ENCODE results near the gene PYGB.

DNA sequence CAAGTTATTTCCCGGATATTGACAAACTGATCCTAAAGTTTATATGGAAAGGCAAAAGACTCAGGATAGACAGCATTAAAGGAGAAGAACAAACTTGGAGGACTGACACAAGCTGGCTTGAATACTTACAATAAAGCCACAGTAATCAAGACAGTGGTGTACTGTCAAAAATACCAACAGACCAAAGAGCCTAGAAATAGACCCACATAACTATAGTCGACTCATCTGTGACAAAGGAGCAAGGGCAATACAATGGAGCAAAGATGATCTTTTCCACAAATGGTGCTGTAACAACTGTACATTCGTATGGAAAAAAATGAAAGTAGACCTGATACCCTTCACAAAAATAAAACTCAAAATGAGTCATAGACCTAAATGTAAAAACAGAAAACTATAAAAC lies 96.7 kb downstream of the PYGB start:
- TF ChIP-seq, protein P1, sequence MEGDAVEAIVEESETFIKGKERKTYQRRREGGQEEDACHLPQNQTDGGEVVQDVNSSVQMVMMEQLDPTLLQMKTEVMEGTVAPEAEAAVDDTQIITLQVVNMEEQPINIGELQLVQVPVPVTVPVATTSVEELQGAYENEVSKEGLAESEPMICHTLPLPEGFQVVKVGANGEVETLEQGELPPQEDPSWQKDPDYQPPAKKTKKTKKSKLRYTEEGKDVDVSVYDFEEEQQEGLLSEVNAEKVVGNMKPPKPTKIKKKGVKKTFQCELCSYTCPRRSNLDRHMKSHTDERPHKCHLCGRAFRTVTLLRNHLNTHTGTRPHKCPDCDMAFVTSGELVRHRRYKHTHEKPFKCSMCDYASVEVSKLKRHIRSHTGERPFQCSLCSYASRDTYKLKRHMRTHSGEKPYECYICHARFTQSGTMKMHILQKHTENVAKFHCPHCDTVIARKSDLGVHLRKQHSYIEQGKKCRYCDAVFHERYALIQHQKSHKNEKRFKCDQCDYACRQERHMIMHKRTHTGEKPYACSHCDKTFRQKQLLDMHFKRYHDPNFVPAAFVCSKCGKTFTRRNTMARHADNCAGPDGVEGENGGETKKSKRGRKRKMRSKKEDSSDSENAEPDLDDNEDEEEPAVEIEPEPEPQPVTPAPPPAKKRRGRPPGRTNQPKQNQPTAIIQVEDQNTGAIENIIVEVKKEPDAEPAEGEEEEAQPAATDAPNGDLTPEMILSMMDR (IDR thresholded peaks at IDR 0.05) = no peak
- TF ChIP-seq POLR2A (IDR thresholded peaks at IDR 0.05) = no peak

Data from body of pancreas (tissue), 4 donors.